Measurements from ENCODE around the gene PRR20E.
"Not testable (repeated sequence)": the region's sequence is repeated elsewhere in the genome, so short reads cannot be mapped to it uniquely, and the experiment has no call there.

DNA sequence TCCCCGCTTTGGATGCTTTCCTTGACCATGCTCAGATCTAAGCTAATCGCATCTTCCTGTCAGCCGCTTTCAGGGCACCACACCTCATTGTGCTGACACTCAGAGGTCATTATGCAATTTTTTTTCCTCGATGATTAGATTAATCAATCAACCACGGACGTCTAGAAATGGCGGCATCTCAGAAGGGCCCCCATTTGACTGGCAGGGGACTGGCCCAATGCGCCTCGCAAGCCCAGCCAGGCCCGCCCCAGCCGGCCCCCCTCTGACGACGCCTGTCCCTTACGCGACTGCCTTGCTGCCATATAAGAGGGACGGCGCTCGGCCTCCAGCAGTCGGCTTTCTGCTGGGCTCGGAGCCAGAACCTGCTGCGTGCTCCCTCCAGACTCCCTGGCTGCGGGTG, 13.2 kb upstream of the PRR20E start, which contains the start of gene PRR20C:
- TF ChIP-seq, protein P1, sequence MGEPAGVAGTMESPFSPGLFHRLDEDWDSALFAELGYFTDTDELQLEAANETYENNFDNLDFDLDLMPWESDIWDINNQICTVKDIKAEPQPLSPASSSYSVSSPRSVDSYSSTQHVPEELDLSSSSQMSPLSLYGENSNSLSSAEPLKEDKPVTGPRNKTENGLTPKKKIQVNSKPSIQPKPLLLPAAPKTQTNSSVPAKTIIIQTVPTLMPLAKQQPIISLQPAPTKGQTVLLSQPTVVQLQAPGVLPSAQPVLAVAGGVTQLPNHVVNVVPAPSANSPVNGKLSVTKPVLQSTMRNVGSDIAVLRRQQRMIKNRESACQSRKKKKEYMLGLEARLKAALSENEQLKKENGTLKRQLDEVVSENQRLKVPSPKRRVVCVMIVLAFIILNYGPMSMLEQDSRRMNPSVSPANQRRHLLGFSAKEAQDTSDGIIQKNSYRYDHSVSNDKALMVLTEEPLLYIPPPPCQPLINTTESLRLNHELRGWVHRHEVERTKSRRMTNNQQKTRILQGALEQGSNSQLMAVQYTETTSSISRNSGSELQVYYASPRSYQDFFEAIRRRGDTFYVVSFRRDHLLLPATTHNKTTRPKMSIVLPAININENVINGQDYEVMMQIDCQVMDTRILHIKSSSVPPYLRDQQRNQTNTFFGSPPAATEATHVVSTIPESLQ (CRISPR knock-in tag; IDR thresholded peaks at IDR 0.05) = not testable (repeated sequence)
- TF ChIP-seq, protein P2, sequence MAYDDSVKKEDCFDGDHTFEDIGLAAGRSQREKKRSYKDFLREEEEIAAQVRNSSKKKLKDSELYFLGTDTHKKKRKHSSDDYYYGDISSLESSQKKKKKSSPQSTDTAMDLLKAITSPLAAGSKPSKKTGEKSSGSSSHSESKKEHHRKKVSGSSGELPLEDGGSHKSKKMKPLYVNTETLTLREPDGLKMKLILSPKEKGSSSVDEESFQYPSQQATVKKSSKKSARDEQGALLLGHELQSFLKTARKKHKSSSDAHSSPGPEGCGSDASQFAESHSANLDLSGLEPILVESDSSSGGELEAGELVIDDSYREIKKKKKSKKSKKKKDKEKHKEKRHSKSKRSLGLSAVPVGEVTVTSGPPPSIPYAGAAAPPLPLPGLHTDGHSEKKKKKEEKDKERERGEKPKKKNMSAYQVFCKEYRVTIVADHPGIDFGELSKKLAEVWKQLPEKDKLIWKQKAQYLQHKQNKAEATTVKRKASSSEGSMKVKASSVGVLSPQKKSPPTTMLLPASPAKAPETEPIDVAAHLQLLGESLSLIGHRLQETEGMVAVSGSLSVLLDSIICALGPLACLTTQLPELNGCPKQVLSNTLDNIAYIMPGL (CRISPR knock-in tag; IDR thresholded peaks at IDR 0.05) = not testable (repeated sequence)
- not testable (repeated sequence) for TF ChIP-seq IRF1 (CRISPR knock-in tag; IDR thresholded peaks at IDR 0.05)
